GM03348 (cell line): ENCODE results near the gene FOXD3.

Experiments used
- DNase-seq: peaks from one replicate; pipeline ENCODE4 v3.0.0; 2012; ENCODE audit warnings: low spot score

The FOXD3 gene

GRCh38 chr1:63322114-63322943 is at the start of gene FOXD3:
Gene FOXD3 (plus strand): TSS chr1:63322567. CDS start chr1:63323059, 492 bp downstream.
- peak; percentile 66 for DNase-seq

GRCh38 chr1:63272811-63273210 is 49.6 kb upstream of the FOXD3 start:
- DNase-seq: no peak

DNA sequence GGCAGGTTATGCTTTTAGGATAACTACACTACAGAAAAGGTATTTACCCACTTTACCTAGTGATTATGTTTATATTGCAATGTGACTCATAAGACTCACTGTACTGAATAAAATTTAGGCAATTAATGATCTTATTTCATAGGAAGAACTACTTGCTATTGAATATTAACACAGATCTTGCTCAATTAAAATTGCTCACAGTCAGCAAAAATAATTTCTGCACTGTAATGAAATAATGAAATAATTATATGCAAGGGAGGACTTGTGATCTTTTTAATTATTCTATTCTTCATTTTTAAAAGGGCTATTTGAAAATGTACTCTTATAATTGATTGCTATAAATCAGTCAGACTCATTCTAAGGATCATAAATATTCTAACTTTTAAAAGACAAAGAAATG is 48.0 kb upstream of the FOXD3 start:
- DNase-seq: no peak

DNA sequence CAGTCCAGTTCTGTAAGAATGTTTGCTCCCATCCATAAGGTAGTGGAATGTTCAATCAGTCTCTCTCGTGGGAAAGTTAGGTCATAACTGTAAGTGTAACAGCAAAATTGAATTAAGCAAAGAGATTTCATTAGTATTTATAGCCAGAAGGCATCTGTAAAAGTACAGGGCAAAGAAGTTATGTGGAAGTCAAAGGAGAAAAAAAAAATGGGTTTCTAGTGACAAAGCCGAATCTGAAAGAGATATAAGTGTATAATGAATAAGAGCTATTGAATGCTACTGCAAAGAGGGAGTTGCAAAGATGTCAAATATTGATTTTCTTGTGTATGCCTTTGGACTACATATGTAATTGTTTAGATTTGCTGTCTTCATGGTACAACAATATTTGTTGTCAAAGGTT is 47.4 kb upstream of the FOXD3 start:
- DNase-seq: no peak

DNA sequence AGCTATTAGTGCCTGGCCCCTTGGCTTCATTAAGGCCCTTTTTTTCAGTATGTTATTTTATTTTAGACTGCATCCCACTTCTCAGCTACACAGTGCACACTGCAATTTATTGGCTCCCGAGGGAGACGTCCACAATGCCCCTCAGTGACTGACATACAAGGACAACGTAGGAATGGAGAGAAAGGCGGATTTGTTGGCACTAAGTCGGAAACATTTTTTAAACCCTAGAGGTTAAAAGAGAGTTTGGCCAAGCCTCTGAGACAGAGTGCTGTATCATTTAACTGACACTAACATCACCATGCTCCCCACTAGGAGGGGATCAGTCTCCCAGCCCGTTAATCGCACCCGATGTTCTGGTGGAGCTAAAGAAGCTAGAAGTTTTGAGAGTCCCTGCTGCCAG is 45.7 kb upstream of the FOXD3 start:
- no peak for DNase-seq

DNA sequence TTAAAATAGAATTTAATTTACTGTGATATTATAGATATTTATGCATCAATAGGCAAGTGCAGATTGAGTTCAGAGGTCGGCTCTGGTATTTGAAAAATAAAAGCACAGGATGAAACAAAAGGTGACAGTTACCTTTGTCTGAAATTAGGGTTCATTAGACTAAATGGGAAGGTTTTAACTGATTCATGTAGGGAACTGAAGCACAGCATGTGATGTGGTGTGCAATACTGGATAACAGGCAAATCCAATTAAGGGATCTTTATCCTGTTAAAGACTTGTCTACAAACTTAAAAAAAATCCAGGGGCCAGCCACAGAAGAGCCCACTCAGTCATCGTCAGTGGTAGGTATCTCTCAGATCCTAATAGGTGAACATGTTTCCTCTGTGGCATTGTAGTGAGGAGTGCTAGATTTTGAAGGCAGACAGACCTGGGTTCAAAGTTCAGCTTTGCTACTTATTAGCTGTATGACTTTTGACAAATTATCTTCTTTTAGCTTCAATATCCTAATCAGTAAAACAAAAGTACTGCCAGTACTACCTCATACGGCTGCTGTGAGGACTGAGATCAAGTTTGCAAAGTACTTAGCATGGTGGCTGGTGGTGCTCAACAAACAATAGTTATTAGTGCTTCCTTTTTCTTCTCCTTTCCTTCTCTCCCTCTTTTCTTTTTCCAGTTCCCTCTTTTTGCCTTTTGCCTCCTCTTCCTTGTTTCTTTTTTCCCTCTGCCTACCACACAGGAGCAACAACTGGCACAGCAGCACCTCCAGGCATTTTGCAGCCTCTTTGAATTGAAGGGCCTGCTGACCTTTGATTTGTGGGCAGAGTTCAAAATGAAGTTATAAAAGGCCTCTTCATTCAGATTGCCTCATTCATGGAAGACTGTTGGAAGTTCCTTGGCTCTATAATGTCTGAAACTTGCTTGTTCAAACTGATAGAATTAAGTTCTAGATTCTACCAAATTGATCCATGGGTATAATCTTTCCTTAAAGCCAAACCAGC is 44.9 kb upstream of the FOXD3 start:
- DNase-seq: no peak

DNA sequence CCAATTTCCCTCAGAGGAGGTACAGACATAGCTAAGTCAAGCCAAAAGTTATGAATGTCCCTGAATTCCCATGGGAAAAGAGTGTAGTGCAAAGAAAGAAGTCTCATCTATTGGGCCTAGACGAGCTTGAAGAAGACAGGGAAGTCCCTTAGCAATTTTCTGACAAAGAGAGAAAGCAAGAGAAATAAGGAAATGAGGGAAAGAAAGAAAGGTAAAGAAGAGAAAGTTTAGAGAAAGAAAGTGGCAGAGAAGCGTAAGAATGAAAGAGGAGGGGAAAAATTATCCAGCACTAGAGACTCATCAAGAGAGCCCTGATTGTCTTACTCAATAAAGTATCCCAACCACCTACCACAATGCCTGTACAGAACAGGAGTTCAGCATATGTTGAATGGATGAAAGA is 40.6 kb upstream of the FOXD3 start:
- no peak for DNase-seq

- no peak for DNase-seq
Observed at GRCh38 chr1:63289135-63289534, 33.2 kb upstream of the FOXD3 start.

GRCh38 chr1:63294803-63295594 is 27.4 kb upstream of the FOXD3 start:
- no peak for DNase-seq

- no peak for DNase-seq
Observed at GRCh38 chr1:63304410-63304809, 18.0 kb upstream of the FOXD3 start.

DNA sequence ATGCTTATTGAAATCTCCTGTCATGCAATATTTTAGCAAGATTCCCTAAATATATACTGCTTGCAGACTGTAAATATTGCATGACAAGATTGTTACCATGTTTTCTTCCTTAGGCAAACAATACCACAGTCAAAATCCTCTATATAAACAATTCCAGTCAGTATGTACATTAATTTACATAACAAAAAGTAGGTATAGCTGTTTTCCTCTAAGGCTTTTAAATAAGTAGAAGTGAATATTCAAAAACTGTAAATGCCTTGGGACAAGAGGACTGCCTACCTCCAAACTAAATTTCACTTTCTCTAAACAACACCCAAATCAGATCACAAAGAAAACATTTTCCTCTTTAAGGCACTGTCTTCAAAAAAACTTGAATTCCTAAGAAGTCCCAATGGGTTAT is 17.3 kb upstream of the FOXD3 start:
- DNase-seq: no peak

- no peak for DNase-seq
Observed at GRCh38 chr1:63307196-63307794, 15.1 kb upstream of the FOXD3 start.

DNA sequence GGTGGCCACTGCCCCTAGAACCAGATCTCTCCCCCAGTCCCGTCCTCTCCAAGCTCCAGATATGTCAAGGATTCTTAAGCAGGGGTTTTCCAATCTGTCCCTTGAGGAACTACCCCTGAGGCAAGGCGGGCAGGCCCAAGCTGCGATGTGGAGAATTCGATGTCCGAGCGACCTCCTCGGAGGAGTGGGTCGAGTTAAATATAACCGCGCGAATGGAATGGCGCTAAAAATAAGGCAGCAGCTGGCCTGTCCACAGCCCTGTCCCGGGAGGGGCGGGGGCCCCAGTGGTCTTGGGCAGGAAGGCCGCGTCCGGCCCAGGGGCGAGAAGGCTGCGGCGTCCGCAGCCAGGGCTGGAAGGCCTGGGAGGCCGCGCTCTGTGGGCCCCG is 5.8 kb upstream of the FOXD3 start:
- no peak for DNase-seq

- peak; percentile 78 for DNase-seq
Observed at GRCh38 chr1:63316984-63317816, 5.2 kb upstream of the FOXD3 start.

DNA sequence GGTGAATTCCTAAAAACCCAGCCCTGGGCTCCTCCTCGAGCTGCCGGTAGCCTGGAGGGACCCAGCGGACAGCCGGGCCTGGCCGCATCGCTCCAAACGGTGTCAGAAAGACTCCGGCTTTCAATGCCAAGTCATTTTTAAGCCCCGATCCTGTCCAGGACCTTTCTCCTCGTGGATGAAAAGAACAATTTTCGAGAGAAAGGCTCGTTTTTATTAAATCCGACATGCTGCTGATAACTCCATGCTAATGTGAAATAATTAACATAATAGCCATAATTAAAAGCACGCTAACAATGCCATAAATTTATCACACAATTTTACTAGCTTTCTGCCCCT is 4.6 kb upstream of the FOXD3 start:
- DNase-seq: no peak

- DNase-seq: no peak
Observed at GRCh38 chr1:63318201-63318979, 4.0 kb upstream of the FOXD3 start.

DNA sequence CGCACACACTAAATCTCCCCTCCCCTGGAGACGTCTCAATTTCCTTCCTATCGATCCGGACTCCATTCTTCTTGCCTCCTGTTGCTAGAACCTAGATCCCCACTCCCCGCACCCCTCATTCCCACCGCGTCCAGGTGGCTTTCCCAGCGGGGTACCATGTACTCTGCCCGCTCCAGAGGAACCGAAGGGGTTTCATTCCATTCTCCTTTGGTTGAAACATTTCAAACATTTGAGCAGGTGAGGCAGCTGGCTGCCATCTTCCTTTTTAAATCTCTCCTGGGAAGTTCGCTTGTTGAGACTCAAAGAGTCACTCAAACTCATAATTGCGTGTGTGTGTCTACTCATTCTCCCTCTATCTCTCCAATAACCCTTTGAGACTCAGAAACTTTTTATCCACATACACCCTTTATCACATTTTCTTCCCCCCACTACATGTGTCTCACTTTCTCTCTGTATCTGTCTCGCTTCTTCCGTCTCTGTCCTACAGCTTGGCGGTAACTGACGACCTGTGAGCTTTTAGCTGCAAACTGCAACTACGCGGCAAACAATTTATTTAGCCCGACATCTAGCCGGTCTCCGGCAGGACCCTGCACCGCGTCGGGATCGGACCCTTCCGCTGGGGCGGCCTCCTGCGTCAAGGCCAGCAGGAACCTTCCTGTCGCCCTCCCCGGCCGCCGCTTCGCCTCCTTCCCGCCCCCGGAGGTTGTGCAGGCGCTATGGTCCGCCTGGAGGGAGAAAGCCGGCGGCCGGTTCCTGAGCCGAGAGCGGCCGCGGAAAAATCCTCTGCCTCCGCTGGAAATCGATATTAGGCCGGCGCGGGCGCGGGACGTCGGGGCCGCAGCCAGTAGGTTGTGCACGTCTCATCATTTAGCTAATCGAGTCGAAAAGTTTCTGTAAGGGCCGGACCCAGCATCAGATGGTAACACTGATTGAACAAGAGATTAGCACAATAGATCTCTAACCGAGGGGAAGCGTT is 3.0 kb upstream of the FOXD3 start:
- no peak for DNase-seq

DNA sequence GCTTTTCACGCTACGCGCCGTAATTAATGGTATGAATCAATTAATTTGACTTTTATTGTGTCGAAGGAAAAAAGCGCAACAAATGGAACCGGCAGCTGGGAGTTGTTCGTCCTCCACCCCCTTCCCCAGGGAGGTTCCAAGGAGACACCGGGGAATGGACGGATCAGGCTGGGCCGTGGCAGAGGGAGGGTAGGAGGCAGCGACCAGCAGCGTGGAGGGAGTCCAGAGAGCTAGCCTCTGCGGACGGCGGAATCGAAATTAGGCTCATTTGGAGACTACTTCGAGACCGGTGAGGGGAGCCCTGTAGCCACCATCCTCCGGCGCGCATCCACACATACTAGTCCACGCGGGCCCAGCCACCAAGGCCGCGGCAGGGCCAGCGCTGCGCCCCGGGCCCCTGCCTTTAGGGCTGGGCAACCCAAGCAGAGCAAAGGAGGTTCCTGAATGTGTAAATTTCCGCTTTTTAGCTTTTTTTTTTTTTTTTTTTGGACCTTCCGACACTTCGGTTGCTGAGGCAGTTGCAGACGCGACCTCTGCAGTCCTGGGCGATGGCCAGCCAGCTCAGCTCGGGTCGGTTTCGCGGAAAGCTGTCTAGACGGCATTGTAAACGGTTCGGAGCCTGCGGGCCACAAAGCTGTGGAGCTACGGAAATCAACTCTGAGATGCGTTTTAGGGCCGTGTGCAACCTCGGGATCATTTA is 2.2 kb upstream of the FOXD3 start:
- no peak for DNase-seq
